CD14-positive monocyte (primary cell): ENCODE data around the gene PRPF19. TPM values are rescaled to one million over a fixed set of nuclear protein-coding genes. Genes with fewer than 3 reads are reported as not detected.
A peak's percentile ranks its signal among the peaks of the same experiment; 100 is the strongest.

Experiments used
- DNase-seq, 3 donors: peaks; one replicate each; pipeline ENCODE4 v3.0.0-alpha.2; 2011 to 2022
- H2AFZ ChIP-seq: 2 replicates; pipeline ENCODE4 v1.6.0; 2012; ENCODE audit warnings: mild to moderate bottlenecking, low read depth, low read length, inconsistent platforms; ENCODE audit not compliant: insufficient read depth, poor library complexity, severe bottlenecking
- H3K27ac ChIP-seq, 2 donors: 1 replicate in 1 of 2; 2 replicates in 1 of 2; pipeline ENCODE4 v1.5.1; 2012 to 2013; ENCODE audit warnings: low read length in 2 of 2, control low read depth in 1 of 2, inconsistent platforms in 1 of 2, low read depth in 1 of 2, mild to moderate bottlenecking in 1 of 2
- H3K27me3 ChIP-seq, 2 donors: one replicate each; pipeline versions ENCODE4 v1.6.0 to v1.6.1; 2011 to 2013; ENCODE audit warnings: low read length in 2 of 2; ENCODE audit not compliant: control insufficient read depth in 2 of 2, insufficient read depth in 2 of 2
- H3K36me3 ChIP-seq, 2 donors: replicated peaks in 1 of 2; 1 replicate in 1 of 2; 2 replicates in 1 of 2; pipeline versions ENCODE4 v1.5.1 to v1.6.1; 2012 to 2013; ENCODE audit warnings: low read length in 2 of 2, control low read depth in 1 of 2, inconsistent platforms in 1 of 2, mild to moderate bottlenecking in 1 of 2; ENCODE audit not compliant: insufficient read depth in 2 of 2, control insufficient read depth in 1 of 2
- H3K4me1 ChIP-seq, 2 donors: 1 replicate in 1 of 2; 2 replicates in 1 of 2; pipeline versions ENCODE4 v1.5.1 to v1.6.1; 2012 to 2013; ENCODE audit warnings: low read length in 2 of 2, control low read depth in 1 of 2, inconsistent platforms in 1 of 2, mild to moderate bottlenecking in 1 of 2, moderate library complexity in 1 of 2; ENCODE audit not compliant: insufficient read depth in 2 of 2, control insufficient read depth in 1 of 2
- H3K4me2 ChIP-seq: replicated peaks from 2 replicates; pipeline ENCODE3; 2012; ENCODE audit warnings: low read length, moderate library complexity, mild to moderate bottlenecking; ENCODE audit not compliant: poor library complexity, severe bottlenecking; ENCODE audit errors: extremely low read depth
- H3K4me3 ChIP-seq, 3 experiments: fragments of 200-600 bp in 1 of 3; sonication (generic) in 1 of 3; replicated peaks in 1 of 3; 1 replicate in 2 of 3; 2 replicates in 1 of 3; pipeline ENCODE4 v1.5.1; 2011 to 2013; ENCODE audit warnings: low read length in 3 of 3, mild to moderate bottlenecking in 3 of 3, control low read depth in 2 of 3, low read depth in 2 of 3, inconsistent platforms in 1 of 3, moderate library complexity in 1 of 3
- H3K79me2 ChIP-seq: 2 replicates; pipeline ENCODE4 v1.6.0; 2012; ENCODE audit warnings: mild to moderate bottlenecking, control low read depth, inconsistent platforms, low read length, moderate library complexity; ENCODE audit not compliant: insufficient read depth
- H3K9ac ChIP-seq: 2 replicates; pipeline ENCODE4 v1.6.0; 2017; ENCODE audit warnings: low read length, mild to moderate bottlenecking; ENCODE audit not compliant: insufficient read depth, poor library complexity, severe bottlenecking
- H3K9me3 ChIP-seq, 2 donors: replicated peaks in 1 of 2; 1 replicate in 1 of 2; 2 replicates in 1 of 2; pipeline versions ENCODE4 v1.5.1 to v1.6.1; 2012 to 2013; ENCODE audit warnings: low read length in 2 of 2, control low read depth in 1 of 2; ENCODE audit not compliant: control insufficient read depth in 1 of 2, insufficient read depth in 1 of 2
- H4K20me1 ChIP-seq: 2 replicates; pipeline ENCODE4 v1.6.0; 2012; ENCODE audit warnings: mild to moderate bottlenecking, low read length, control low read depth, moderate library complexity; ENCODE audit not compliant: insufficient read depth
- H3K27ac Mint-ChIP-seq, 7 donors: one replicate each; pipeline ENCODE4 v1.8.0; 2020; ENCODE audit warnings: mild to moderate bottlenecking in 7 of 7, mixed read lengths in 7 of 7, moderate library complexity in 6 of 7, inconsistent platforms in 2 of 7
- H3K27me3 Mint-ChIP-seq, 3 donors: one replicate each; pipeline ENCODE4 v1.8.0; 2021 to 2022; ENCODE audit warnings: low read depth in 3 of 3, mild to moderate bottlenecking in 3 of 3, mixed read lengths in 3 of 3, moderate library complexity in 3 of 3, inconsistent platforms in 1 of 3
- H3K36me3 Mint-ChIP-seq, 2 donors: one replicate each; pipeline ENCODE4 v1.8.0; 2020; ENCODE audit warnings: mixed read lengths in 2 of 2, inconsistent platforms in 1 of 2, mild to moderate bottlenecking in 1 of 2
- H3K4me1 Mint-ChIP-seq: one replicate; pipeline ENCODE4 v1.8.0; 2020; ENCODE audit warnings: mild to moderate bottlenecking, mixed read lengths
- H3K4me3 Mint-ChIP-seq, 2 donors: one replicate each; pipeline ENCODE4 v1.8.0; 2020; ENCODE audit warnings: mild to moderate bottlenecking in 2 of 2, mixed read lengths in 2 of 2, moderate library complexity in 1 of 2
- H3K9me3 Mint-ChIP-seq, 7 donors: one replicate each; pipeline ENCODE4 v1.8.0; 2020 to 2022; ENCODE audit warnings: mixed read lengths in 7 of 7, mild to moderate bottlenecking in 6 of 7, moderate library complexity in 6 of 7, inconsistent platforms in 2 of 7
- WGBS: methylation state at CpG from one replicate; pipeline ENCODE4 v1.1.5; 2013; ENCODE audit warnings: missing lambda C conversion rate; ENCODE audit not compliant: insufficient coverage; 5-methylcytosine and 5-hydroxymethylcytosine counted together
- intact Hi-C, 2 donors: fragments of 100-400 bp; cut with micrococcal nuclease; formaldehyde crosslinking; loops; one replicate each; pipeline versions ENCODE4 v1.15.0 to v1.15.1; 2023
- polyA plus RNA-seq, 3 donors: library from polyadenylated mRNA; depleted of rRNA in 1 of 3; unstranded in 2 of 3; stranded (reverse) in 1 of 3; fragments of 300-500 nt in 2 of 3; fragments of >200 nt in 1 of 3; fragmentation: Illumina TruSeq in 2 of 3; gene quantifications; 1 replicate in 2 of 3; 2 replicates in 1 of 3; pipeline ENCODE4 v1.2.3, GENCODE V29; 2012 to 2021
- TF ChIP-seq, protein P1 (sequence below): fragments of 200-600 bp; IDR thresholded peaks from one replicate; pipeline ENCODE4 v1.8.0; 2022; ENCODE audit warnings: antibody characterized with exemption, mild to moderate bottlenecking

PRPF19 gene
- polyA plus RNA-seq, 3 donors: 7.8 to 33.2 (median 12.2) TPM

DNA sequence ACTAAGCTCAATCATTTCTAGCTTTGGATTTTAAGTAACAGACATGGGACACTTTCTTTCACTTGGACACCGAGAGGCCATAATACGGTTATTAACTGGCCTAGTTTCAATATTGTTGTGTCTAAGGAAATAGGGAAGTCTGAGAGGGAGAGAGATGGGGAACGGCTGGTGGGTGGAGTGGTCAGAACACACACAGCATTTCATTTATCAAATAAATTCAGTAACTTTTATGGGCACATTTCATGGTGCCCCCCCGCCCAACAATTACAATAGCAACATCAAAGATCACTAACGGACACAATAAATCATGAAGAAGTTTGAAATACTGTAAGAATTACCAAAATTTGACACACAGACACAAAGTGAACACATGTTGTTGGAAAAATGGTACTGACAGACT is 10.7 kb downstream of the PRPF19 start:
- no peak for DNase-seq

DNA sequence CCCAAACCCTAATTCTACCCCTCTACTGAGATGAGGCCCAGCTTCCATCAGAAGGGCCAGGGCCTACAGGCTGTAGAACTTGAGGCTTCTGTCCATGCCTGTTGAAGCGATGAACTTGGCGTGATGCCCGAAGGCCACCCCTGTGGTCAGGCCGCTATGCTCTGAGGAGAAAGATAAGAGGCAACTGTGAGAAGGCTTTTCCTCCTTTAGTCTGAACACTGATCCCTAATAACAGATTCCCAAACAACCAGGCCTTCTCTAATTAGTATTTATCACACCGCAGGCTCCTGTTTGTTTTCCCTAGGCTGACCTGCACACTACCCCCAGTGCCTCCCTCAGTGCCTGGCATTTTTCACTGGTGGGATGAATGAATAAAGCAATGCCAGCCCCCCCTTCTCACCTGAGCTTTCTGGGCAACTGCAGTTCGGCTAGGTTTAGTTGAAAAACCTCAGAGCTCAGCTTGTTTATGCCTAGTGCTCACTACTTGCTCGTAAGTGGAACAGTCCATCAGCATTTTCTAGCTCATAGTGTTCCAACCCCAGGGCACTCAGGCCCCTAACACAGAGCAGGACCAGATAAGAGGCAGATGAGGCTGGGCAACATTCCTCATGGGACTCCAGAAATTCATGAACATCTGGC is 15.2 kb downstream of the PRPF19 start:
- no peak overlapping the region for H3K27ac ChIP-seq
- no peak overlapping the region for H3K9ac ChIP-seq
- no peak for DNase-seq
- no peaks in the 10 kb centered on the region for H3K9me3 ChIP-seq
- Mint-ChIP-seq H3K27me3 (no peaks in the 10 kb centered on the region), H3K4me1 (peaks cover 23% of the 10 kb centered on the region), H3K9me3 (peaks cover 0 to 2% (median 0%) of the 10 kb centered on the region in 7 donors), H3K4me3 (no peak overlapping the region), H3K27ac (peak overlapping the region in 4 of 7 donors; percentile 12 to 60 (median 46)), H3K36me3 (peaks cover 58 to 66% of the 10 kb centered on the region in 2 donors)
- H3K36me3 ChIP-seq: peaks cover 30 to 64% of the 10 kb centered on the region in 2 donors
- WGBS: 42% methylated on average over 2 of the region's 7 CpGs
- H3K4me3 ChIP-seq: no peak overlapping the region
- TF ChIP-seq, protein P1, sequence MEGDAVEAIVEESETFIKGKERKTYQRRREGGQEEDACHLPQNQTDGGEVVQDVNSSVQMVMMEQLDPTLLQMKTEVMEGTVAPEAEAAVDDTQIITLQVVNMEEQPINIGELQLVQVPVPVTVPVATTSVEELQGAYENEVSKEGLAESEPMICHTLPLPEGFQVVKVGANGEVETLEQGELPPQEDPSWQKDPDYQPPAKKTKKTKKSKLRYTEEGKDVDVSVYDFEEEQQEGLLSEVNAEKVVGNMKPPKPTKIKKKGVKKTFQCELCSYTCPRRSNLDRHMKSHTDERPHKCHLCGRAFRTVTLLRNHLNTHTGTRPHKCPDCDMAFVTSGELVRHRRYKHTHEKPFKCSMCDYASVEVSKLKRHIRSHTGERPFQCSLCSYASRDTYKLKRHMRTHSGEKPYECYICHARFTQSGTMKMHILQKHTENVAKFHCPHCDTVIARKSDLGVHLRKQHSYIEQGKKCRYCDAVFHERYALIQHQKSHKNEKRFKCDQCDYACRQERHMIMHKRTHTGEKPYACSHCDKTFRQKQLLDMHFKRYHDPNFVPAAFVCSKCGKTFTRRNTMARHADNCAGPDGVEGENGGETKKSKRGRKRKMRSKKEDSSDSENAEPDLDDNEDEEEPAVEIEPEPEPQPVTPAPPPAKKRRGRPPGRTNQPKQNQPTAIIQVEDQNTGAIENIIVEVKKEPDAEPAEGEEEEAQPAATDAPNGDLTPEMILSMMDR: no peak
- H2AFZ ChIP-seq: no peak overlapping the region
- intact Hi-C loops: loop anchor here in 1 of 2 donors (5.0 kb wide), 1 partner anchor 59 kb away; no protein-coding TSS in a partner anchor
- peaks cover 11 to 12% of the 10 kb centered on the region in 2 donors for H3K4me1 ChIP-seq
- H3K4me2 ChIP-seq: no peak overlapping the region
- no peaks in the 10 kb centered on the region for H3K79me2 ChIP-seq
- H4K20me1 ChIP-seq: no peaks in the 10 kb centered on the region
- no peaks in the 10 kb centered on the region for H3K27me3 ChIP-seq

More for the DNA sequence above, 10.7 kb downstream of the PRPF19 start:
- Histone ChIP-seq H3K4me3 (no peak overlapping the region), H3K4me1 (peaks cover 2 to 6% of the 10 kb centered on the region in 2 donors), H3K27me3 (no peaks in the 10 kb centered on the region), H3K9me3 (no peaks in the 10 kb centered on the region), H2AFZ (no peak overlapping the region), H4K20me1 (no peaks in the 10 kb centered on the region), H3K36me3 (peaks cover 67 to 94% of the 10 kb centered on the region in 2 donors), H3K4me2 (no peak overlapping the region), H3K27ac (no peak overlapping the region), H3K9ac (no peak overlapping the region), H3K79me2 (no peaks in the 10 kb centered on the region)
- H3K27me3 Mint-ChIP-seq: no peaks in the 10 kb centered on the region
- H3K36me3 Mint-ChIP-seq: peaks cover 85 to 87% of the 10 kb centered on the region in 2 donors
- WGBS: no CpG with 5 or more reads among the region's 5 CpGs
- peak overlapping the region in 2 of 7 donors; percentile 23 to 42 for H3K27ac Mint-ChIP-seq
- TF ChIP-seq, protein P1: no peak
- H3K9me3 Mint-ChIP-seq: peaks cover 0 to 2% (median 0%) of the 10 kb centered on the region in 7 donors
- H3K4me1 Mint-ChIP-seq: peaks cover 16% of the 10 kb centered on the region
- intact Hi-C loops: no loop called here
- no peak overlapping the region for H3K4me3 Mint-ChIP-seq
